Measurements from ENCODE around the gene BIRC2. TPM values are rescaled to one million over a fixed set of nuclear protein-coding genes. Genes with fewer than 3 reads are reported as not detected.
"Not testable (repeated sequence)": the region's sequence is repeated elsewhere in the genome, so short reads cannot be mapped to it uniquely, and the experiment has no call there.

Gene BIRC2
- 26.7 and 27.1 TPM in 2 replicates for total RNA-seq (2014; rRNA removed; shearing (Covaris generic))

DNA sequence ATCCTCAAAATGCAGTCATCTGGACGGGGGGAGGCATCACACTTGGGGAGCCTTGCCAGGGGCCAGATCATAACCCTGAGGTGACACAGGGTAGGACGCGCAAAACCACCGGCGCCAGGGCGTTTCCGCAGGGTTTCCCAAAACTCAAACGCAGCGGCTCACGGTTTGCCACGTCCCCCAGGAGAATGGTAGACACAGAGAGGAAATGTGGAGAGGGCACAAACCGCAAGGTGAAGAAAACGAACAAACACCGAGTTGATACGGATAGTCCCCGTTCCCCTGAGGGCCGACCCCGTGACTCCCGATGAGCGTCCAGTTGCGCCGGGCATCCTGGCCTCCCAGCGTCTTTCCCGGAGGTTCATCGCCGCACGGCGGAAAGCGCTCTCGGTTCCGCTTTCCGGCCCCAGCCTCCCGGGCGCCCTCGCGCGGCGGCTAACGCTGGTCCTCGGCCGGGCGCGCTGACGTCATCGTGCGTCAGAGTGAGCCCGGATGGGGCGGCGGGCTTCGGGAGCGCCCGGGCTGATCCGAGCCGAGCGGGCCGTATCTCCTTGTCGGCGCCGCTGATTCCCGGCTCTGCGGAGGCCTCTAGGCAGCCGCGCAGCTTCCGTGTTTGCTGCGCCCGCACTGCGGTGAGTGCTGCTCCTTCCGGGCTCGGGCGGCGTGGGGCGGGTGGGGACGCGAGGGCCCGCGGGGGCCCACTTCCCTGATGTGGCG, at the start of gene BIRC2:
Gene BIRC2, plus strand, starts transcription at position 467 of the 714 bp plus-strand sequence. CDS start 2,641 bp downstream, outside the sequence.
- peak; percentile 83 to 89 for DNase-seq
- H3K36me3 ChIP-seq, result no peaks in the 10 kb centered on the region; the same call in 1 of the 2 replicates
- H3K4me3 ChIP-seq, result peak within 1 kb of the TSS; percentile 76
- no peaks in the 10 kb centered on the region for H3K27me3 ChIP-seq
- H3K27ac ChIP-seq, result peak within 1 kb of the TSS; percentile 87
- H3K9me3 ChIP-seq (replicated peaks), result no peaks in the 10 kb centered on the region
- H3K4me1 ChIP-seq, result no peaks in the 10 kb centered on the region

DNA sequence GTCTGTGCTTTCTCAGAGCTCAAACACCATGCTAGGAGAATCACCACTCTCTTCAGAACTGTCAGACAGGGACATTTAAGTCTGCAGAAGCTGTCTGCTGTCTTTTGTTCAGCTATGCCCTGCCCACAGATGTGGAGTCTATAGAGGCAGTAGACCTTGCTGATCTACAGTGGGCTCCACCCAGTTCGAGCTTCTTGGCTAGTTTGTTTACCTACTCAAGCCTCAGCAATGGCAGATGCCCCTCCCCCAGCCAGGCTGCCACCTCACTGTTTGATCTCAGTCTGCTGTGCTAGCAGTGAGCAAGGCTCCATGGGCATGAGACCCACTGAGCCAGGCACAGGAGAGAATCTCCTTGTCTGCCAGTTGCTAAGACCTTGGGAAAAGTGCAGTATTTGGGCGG, 46.2 kb upstream of the BIRC2 start:
- H3K9me3 ChIP-seq (replicated peaks); DNase-seq; H3K27ac ChIP-seq; H3K4me1 ChIP-seq; H3K36me3 ChIP-seq; H3K4me3 ChIP-seq; H3K27me3 ChIP-seq: not testable (repeated sequence)

- Histone ChIP-seq H3K4me1 (no peaks in the 10 kb centered on the region), H3K27ac (no peak overlapping the region), H3K9me3 (replicated peaks) (no peaks in the 10 kb centered on the region), H3K36me3 (no peaks in the 10 kb centered on the region), H3K4me3 (no peak overlapping the region), H3K27me3 (no peaks in the 10 kb centered on the region)
- DNase-seq, result no peak
Observed at GRCh38 chr11:102302241-102302640, 44.8 kb upstream of the BIRC2 start.

DNA sequence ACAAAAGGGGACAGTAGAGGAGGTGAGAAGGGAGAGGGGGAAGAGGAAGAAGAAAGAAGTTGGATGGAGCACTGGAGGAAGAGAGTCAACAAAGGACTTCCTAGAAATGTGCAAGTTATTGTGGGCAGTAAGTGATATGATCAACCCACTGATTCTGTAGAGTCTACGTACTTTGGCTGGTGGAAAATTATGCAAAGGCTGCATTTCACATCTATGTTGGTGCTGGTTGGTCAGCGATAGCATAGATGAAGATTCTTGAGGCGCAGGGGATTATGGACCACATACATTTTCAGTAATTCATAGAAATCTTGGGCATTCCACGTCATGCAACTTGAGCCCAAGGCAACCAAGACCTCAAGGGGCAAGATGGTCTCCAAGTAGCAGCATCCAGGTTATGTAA, 42.3 kb upstream of the BIRC2 start:
- Histone ChIP-seq H3K36me3 (no peaks in the 10 kb centered on the region), H3K4me3 (no peak overlapping the region), H3K27ac (no peak overlapping the region), H3K27me3 (no peaks in the 10 kb centered on the region), H3K9me3 (replicated peaks) (no peaks in the 10 kb centered on the region), H3K4me1 (no peaks in the 10 kb centered on the region)
- DNase-seq, result no peak

DNA sequence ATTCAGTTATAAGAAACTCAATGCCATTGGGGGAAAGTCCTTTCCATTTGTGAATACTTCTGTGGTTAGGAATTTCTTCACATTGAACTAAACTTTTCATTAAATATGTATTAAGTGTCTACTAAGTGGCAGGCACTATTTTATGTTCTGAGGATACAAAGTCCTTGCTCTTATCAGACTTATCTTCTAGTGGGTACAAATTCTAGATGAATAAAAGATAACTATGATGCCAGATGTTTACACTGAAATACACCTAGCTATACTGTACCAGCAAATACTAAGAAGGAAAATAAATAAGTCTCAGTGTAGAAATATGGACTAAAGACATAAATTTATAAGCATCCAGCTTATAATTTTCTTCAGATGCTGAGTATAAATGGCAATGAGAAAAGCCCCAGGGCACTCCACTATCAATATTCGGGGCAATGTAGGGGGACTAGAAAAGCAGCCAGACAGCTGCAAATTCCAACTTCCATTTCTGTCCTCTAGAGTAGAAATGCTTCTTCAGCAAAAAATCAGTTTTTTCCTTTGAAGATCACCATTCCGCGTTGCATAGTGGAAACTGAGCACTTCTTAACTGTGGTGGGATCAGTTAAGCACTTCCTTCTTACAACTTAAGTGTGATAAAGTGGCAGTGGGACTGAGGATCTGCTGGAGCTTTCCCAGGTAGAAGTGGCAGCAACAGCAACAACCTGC, 41.5 kb upstream of the BIRC2 start:
- Histone ChIP-seq H3K27me3 (no peaks in the 10 kb centered on the region), H3K4me1 (no peaks in the 10 kb centered on the region), H3K4me3 (no peak overlapping the region), H3K27ac (no peak overlapping the region), H3K36me3 (no peaks in the 10 kb centered on the region), H3K9me3 (replicated peaks) (no peaks in the 10 kb centered on the region)
- DNase-seq, result no peak

- Histone ChIP-seq H3K9me3 (replicated peaks) (no peaks in the 10 kb centered on the region), H3K36me3 (no peaks in the 10 kb centered on the region), H3K27ac (no peak overlapping the region), H3K4me1 (no peaks in the 10 kb centered on the region), H3K27me3 (no peaks in the 10 kb centered on the region), H3K4me3 (no peak overlapping the region)
- no peak for DNase-seq
Observed at GRCh38 chr11:102306048-102306597, 40.9 kb upstream of the BIRC2 start.

DNA sequence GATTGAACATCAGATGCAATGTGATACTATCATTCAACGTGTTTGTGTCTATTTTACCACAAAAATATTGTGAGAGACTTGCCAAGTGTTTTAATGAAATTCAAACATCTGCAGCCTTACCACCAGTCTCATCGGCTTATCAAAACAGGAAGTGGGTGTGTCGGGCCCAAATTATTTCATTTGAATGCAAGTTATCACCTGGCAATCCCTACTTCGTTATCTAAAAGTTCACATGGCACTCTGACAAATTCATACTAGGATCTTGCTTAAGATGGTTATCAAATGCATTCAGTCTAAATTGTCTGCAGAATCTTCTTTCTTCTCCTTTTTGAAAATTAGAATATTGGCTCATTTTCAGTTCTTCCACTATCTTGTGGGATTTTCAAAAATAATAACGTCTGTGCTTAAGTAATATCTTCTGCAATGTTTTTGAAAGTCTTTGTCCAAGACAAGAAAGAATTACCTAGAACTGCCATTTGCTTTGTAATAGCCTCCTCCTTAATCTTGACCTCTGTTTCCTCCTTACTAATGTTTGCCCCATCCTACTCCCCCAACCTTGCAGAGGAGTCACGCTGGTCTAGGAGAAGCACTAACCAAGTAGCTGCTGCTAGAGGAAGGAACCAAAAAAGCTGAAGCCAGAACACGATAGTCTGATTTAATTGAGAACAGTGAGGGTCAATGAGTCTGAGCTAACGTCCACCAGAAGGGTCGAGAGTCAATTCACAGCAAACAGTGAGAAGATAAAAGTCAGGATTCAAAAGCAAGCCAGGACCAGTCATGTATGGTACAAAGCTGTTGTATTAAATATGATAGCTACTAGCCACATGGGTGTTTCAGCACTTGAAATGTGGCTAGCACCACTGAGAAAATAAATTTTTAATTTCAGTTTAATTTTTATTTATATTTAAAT, 39.9 kb upstream of the BIRC2 start:
- Histone ChIP-seq H3K4me3 (no peak overlapping the region), H3K4me1 (no peaks in the 10 kb centered on the region), H3K36me3 (no peaks in the 10 kb centered on the region), H3K9me3 (replicated peaks) (no peaks in the 10 kb centered on the region), H3K27me3 (no peaks in the 10 kb centered on the region), H3K27ac (no peak overlapping the region)
- DNase-seq, result no peak

- DNase-seq, result no peak
- H3K4me3 ChIP-seq, result no peak overlapping the region
- H3K27me3 ChIP-seq, result no peaks in the 10 kb centered on the region
- no peaks in the 10 kb centered on the region for H3K36me3 ChIP-seq
- no peaks in the 10 kb centered on the region for H3K4me1 ChIP-seq
- H3K27ac ChIP-seq, result no peak overlapping the region
- H3K9me3 ChIP-seq (replicated peaks), result no peaks in the 10 kb centered on the region
Observed at GRCh38 chr11:102307727-102308038, 39.3 kb upstream of the BIRC2 start.

DNA sequence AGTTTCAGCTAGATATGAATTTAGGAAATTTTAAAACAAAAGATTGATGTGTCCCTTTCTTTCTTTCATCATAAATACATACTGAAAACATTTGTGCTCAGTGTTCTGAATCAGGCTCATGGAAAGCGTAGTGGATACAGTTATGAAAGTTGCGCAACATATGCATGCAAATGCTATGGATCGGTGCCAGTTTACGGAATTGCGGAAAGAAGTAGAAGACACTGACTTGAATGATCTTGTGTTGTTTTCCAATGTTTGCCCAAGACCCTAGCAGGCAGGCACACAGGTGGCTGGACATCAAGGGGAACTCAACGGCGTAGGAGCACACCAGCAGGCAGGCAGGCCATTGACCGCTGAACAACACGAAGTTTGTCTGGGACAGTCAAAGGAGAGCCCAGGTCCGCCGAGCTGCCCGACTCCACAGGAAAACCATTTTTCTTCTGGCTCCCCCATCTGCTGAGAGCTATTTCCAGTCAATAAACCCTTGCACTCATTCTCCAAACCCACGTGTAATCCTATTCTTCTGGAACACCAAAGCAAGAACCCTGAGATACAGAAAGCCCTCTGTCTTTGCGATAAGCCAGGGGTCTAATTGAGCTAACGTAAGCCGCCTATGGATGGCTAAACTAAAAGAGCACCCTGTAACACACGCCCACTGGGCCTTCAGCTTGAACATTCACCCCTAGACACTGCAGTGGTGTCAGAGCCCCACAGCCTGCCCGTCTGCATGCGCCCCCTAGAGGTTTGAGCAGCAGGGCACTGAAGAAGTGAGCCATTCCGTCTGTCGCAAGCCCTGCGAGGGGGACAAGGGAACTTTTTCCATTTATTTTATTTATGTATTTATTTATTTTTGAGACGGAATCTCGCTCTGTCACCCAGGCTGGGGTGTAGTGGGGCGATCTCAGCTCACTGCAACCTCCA, 37.1 kb upstream of the BIRC2 start:
- DNase-seq, result no peak
- Histone ChIP-seq H3K27me3 (no peaks in the 10 kb centered on the region), H3K36me3 (no peaks in the 10 kb centered on the region), H3K4me1 (no peaks in the 10 kb centered on the region), H3K4me3 (no peak overlapping the region), H3K9me3 (replicated peaks) (no peaks in the 10 kb centered on the region), H3K27ac (no peak overlapping the region)

DNA sequence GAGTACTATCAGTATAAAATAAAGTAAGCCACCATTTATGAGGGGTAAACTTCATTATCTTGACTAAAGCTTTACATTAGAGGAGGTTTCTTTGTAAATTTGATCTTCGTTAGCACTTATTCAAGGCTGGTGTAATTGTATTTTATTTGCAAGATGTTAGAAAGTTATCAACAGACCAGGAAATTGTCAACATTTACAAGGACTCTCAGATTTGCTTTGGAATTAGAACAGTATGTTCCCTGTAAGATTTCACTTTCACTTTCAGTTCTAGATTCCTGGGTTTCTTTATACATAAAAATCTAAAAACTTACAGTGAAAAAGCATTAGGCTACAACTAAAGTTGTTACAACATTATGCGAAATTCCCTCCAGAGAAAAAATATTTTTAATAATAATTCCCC, 34.3 kb upstream of the BIRC2 start:
- H3K27me3 ChIP-seq, result no peaks in the 10 kb centered on the region
- H3K4me3 ChIP-seq, result peak overlapping the region; percentile 34
- H3K36me3 ChIP-seq, result no peaks in the 10 kb centered on the region
- H3K27ac ChIP-seq, result no peak overlapping the region
- H3K4me1 ChIP-seq, result no peaks in the 10 kb centered on the region
- H3K9me3 ChIP-seq (replicated peaks), result no peaks in the 10 kb centered on the region
- DNase-seq, result no peak

- no peak for DNase-seq
- Histone ChIP-seq H3K4me3 (peak overlapping the region; percentile 34), H3K27ac (no peak overlapping the region)
Observed at GRCh38 chr11:102313238-102313940, 33.6 kb upstream of the BIRC2 start.

DNA sequence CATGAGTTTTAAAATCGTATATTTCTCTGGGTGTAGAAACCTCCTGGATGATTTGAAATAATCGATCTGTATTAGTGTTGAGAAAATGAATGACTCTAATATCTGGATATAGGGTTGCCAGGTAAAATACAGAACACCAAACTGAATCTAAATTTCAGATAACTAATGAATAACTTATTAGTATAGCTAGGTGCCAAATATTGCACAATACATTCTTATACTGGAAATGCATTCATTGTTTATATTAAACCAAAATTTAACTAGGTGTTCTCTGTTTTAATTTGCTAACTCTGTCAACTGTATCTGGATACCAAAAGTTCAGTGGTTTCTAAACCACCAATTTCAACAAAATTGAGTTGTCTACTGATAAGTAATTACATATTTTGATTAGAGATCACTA, 32.2 kb upstream of the BIRC2 start:
- H3K4me1 ChIP-seq, result no peaks in the 10 kb centered on the region
- H3K27me3 ChIP-seq, result no peaks in the 10 kb centered on the region
- DNase-seq, result no peak
- H3K27ac ChIP-seq, result no peak overlapping the region
- H3K9me3 ChIP-seq (replicated peaks), result no peaks in the 10 kb centered on the region
- H3K36me3 ChIP-seq, result no peaks in the 10 kb centered on the region
- no peak overlapping the region for H3K4me3 ChIP-seq

More at GRCh38 chr11:102313238-102313940, 33.6 kb upstream of the BIRC2 start:
- Histone ChIP-seq H3K27me3 (no peaks in the 10 kb centered on the region), H3K4me1 (no peaks in the 10 kb centered on the region), H3K9me3 (replicated peaks) (no peaks in the 10 kb centered on the region), H3K36me3 (no peaks in the 10 kb centered on the region)

DNA sequence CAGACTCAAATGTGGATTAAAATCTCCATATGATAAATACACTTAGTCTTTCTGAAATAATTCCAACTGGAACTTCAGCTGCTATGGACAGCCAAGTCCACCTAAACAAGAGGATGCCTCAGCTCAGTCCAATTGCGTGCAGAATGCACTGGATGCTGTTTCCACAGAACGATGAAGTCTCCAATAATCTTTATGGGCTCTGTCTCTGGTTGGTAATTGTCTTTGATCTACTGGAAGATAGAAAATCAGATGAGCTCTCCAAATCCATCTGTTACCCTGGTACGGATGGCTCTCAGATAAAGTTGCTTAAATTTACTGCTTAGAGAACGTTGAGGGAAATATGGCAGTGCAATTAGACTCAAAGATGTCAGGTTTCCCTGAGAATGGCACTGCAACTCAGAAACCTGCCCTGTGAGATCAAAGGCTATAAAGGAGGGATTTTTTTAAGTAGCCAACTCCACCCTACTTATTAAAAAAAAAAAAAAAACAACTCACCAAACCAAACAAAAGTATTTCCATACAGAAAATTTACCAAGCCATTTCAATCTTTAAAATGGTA, 30.6 kb upstream of the BIRC2 start:
- DNase-seq, result no peak
- no peaks in the 10 kb centered on the region for H3K36me3 ChIP-seq
- H3K4me3 ChIP-seq, result no peak overlapping the region
- H3K4me1 ChIP-seq, result no peaks in the 10 kb centered on the region
- H3K27ac ChIP-seq, result no peak overlapping the region
- H3K9me3 ChIP-seq (replicated peaks), result no peaks in the 10 kb centered on the region
- no peaks in the 10 kb centered on the region for H3K27me3 ChIP-seq
